Activated naive CD4-positive, alpha-beta T cell treated with anti-CD3 and anti-CD28 coated beads, Interleukin-2, amount 50 U/mL, for 72 hours (primary cell): ENCODE data around the gene AK5. TPM values are rescaled to one million over a fixed set of nuclear protein-coding genes. Genes with fewer than 3 reads are reported as not detected.
"Not testable (repeated sequence)": the region's sequence is repeated elsewhere in the genome, so short reads cannot be mapped to it uniquely, and the experiment has no call there.

ENCODE experiments used
- ATAC-seq, 2 donors: fragments of 150-1000 bp; cut with Tn5 transposase; 2 replicates each; pipeline ENCODE4 v1.10.0; 2021; ENCODE audit warnings: mild to moderate bottlenecking in 2 of 2, moderate library complexity in 2 of 2
- DNase-seq, 2 donors: peaks; one replicate each; pipeline ENCODE4 v3.0.0; 2021 to 2022; ENCODE audit warnings: low spot score in 2 of 2
- H3K27ac Mint-ChIP-seq, 2 donors: one replicate each; pipeline ENCODE4 v1.8.0; 2022; ENCODE audit warnings: mild to moderate bottlenecking in 2 of 2, mixed read lengths in 2 of 2
- H3K36me3 Mint-ChIP-seq, 2 donors: one replicate each; pipeline ENCODE4 v1.8.0; 2022; ENCODE audit warnings: mixed read lengths in 2 of 2
- H3K9me3 Mint-ChIP-seq, 2 donors: one replicate each; pipeline ENCODE4 v1.8.0; 2022; ENCODE audit warnings: mixed read lengths in 2 of 2
- total RNA-seq, 2 donors: library from RNA; stranded (reverse); gene quantifications; one replicate each; pipeline ENCODE4 v1.2.3, GENCODE V29; 2022

The AK5 gene
- total RNA-seq, 2 donors from 2014 or later: 1.9 to 8.9 TPM

DNA sequence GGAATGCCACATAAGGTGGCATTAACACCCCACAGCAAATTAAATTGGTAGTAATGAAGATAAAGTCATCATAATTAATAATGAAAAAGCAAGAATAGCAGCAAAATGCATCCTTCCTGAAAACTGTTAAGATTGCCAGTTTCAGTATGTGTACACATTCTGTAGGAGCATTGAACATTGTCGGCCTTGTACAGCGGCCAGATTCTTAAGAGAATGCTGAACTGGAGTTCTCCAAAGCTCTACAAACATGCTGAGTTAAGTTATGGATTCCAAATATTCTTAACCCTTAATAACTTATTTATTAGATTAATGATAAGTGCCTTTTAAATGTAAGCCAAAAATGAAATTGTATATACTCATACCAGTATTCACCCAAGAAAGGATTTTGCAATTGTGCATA, 189.9 kb downstream of the AK5 start:
- Mint-ChIP-seq H3K27ac (no peak overlapping the region), H3K9me3 (peaks cover 3 to 4% of the 10 kb centered on the region in 2 donors), H3K36me3 (peaks cover 9 to 12% of the 10 kb centered on the region in 2 donors)
- DNase-seq (no peak), ATAC-seq (no peak)

DNA sequence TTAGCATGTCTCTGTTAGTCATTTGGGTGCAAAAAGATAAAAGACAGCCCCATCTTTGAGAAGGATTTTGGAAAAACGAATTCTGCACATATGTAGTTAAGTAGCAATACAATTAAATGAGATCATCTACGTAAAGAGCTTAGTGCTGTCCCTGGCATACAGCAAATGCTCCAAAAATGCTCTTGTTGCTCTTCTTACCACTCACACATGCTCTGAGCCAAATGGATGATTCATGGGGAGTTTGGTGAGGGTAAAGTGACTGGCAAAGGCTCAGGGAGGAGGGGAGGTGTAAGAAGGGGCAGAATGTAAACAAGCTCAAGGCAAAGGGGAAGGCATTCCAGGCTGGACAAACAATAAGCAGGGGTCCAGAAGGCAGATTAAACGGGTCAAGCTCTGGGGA, 191.9 kb downstream of the AK5 start:
- Mint-ChIP-seq H3K9me3 (peaks cover 4 to 11% of the 10 kb centered on the region in 2 donors), H3K27ac (peak overlapping the region in 1 of 2 donors; percentile 12), H3K36me3 (peaks cover 17 to 21% of the 10 kb centered on the region in 2 donors)
- no peak for DNase-seq
- no peak for ATAC-seq

DNA sequence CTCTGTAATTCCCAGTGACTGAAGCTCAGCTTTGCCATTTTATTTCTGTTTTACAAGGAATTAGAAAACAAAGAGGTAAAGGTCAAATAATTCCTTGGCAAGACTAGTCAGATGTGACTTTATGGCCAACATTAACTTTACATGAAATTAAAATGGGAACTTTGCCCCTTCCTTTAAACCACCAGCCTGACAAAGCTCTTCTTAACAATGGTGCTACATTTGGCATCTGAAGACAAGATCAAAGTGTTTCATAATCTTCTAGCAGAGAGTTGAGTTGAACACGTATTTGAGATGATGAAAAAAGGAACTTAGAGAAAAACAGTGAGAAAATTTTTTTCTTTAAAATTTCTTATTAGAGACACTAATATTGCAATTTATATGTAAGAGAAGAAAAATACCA, 193.8 kb downstream of the AK5 start:
- Mint-ChIP-seq H3K36me3 (peaks cover 18 to 23% of the 10 kb centered on the region in 2 donors), H3K9me3 (peaks cover 4 to 12% of the 10 kb centered on the region in 2 donors), H3K27ac (no peak overlapping the region)
- ATAC-seq: no peak
- DNase-seq: no peak

DNA sequence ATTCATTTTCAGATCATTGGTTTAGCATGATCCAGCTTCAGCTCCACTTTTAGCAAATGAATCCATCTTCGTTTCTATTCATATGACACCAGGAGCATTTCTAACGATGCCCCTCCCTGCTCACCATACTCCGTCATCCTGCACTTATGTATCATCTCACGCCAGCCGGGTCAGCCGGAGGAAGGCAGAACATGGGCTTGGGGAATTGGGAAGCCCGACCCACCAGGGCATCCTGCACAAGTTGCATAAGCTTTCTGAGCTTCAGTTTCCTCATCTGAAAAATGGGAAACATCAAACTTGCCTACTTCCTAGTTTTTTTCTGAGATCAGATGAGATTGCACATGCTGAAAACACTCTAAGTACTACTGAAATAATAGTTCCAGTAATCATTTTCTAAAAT, 194.7 kb downstream of the AK5 start:
- H3K27ac Mint-ChIP-seq: no peak overlapping the region
- ATAC-seq (no peak), DNase-seq (no peak)
- H3K9me3 Mint-ChIP-seq: peaks cover 4 to 12% of the 10 kb centered on the region in 2 donors
- peaks cover 18 to 23% of the 10 kb centered on the region in 2 donors for H3K36me3 Mint-ChIP-seq

DNA sequence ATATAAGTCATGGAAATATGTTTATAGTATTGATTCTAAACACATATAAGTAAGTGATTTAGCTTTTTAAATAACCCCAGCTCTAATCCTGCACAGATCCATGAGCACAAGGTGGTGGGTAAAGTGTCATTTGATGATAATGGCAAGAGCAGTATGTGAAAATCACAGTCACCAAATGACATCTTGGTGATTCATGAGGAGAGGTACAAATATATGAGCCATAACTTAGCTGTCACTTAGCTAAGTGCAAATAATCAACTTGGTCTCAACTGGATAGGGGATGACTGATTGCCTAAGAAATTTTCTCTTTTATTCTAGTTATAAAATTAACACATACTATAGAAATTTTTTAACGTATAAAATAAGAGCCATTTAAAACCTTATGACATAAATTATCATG, 202.5 kb downstream of the AK5 start:
- Mint-ChIP-seq H3K36me3 (no peaks in the 10 kb centered on the region), H3K9me3 (no peaks in the 10 kb centered on the region)
- no peak for ATAC-seq

DNA sequence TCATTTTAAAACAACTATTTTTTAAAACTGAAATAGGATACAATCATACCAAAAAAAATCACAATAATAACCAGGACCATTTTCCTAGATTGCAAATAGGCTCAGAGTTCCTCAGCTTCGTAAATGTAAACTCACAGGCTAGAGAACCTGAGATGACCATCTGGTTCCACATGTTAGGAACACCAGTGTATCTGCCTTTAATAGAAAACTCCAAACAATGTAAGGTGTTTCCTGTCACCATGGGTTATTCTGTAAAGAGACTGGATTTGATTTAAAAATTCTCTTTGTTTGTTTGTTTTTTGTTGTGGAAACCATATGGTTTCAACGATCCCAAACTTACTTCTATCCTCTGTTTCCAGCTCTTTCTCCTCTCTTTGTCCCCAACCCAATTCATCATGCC, 203.1 kb downstream of the AK5 start:
- Mint-ChIP-seq H3K36me3 (no peaks in the 10 kb centered on the region), H3K27ac (no peak overlapping the region), H3K9me3 (no peaks in the 10 kb centered on the region)
- ATAC-seq (no peak), DNase-seq (no peak)

More for the DNA sequence above, 202.5 kb downstream of the AK5 start:
- no peak overlapping the region for H3K27ac Mint-ChIP-seq
- DNase-seq: no peak

DNA sequence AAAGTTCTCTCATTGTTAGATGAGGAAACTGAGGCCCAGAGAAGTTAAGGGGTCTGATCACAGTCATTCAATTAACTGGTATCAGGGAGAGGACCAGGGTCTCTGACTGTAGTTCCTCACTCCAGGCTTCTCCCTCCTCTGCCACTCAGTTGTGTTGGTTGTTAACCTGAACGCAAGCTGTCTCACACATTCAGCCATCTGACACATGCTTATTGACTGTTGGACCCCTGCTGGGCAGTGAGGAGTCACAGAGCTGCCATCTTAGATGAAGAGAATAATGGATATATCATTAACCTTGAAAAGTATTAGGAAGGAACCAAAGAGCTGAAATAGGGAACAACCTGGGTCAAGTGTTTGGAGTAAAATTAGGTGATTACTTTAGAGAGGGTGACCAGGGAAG, 205.8 kb downstream of the AK5 start:
- ATAC-seq (no peak), DNase-seq (no peak)
- Mint-ChIP-seq H3K36me3 (no peaks in the 10 kb centered on the region), H3K9me3 (no peaks in the 10 kb centered on the region), H3K27ac (no peak overlapping the region)

DNA sequence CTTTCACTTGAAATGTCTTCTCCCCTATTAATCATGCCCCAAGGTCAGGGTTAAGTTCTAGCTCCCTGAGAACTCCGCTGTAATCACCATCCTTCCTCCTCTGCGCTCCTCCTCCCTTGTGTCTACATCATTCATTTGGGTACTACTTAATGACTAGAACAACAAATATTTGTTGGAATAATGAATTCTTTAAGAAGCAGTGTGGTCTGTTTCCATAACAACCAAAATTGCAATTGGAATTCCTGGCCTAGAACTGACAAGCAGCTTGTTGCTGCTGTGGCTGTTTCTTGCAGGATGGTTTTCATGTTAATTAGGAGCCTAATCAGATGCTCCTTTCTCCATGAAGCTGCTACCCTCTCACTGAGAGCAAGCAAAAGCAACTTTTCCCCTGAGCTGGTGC, 208.1 kb downstream of the AK5 start:
- ATAC-seq (no peak), DNase-seq (no peak)
- H3K36me3 Mint-ChIP-seq: no peaks in the 10 kb centered on the region
- no peaks in the 10 kb centered on the region for H3K9me3 Mint-ChIP-seq
- no peak overlapping the region for H3K27ac Mint-ChIP-seq

DNA sequence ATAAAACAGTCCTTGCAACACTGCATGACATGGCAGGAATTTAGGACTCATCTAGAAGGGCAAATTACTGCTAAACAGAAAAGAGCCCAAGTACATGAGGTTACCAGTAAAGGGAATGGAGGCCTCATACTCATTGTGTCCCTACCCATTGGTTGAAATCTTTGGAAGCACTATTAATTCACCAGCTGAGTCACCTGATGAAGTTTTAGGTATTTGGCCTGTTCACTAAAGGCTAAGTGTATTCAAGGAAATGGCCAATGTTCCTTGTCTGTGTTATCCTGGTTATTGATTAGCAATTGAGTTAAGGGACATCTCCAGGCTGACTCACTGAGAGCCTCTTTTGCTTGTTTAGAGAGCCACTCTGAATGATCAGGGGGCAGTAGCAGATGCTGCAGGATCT, 212.2 kb downstream of the AK5 start:
- peaks cover 7 to 8% of the 10 kb centered on the region in 2 donors for H3K9me3 Mint-ChIP-seq
- ATAC-seq: no peak
- peaks cover 9 to 10% of the 10 kb centered on the region in 2 donors for H3K36me3 Mint-ChIP-seq
- no peak for DNase-seq
- H3K27ac Mint-ChIP-seq: no peak overlapping the region

DNA sequence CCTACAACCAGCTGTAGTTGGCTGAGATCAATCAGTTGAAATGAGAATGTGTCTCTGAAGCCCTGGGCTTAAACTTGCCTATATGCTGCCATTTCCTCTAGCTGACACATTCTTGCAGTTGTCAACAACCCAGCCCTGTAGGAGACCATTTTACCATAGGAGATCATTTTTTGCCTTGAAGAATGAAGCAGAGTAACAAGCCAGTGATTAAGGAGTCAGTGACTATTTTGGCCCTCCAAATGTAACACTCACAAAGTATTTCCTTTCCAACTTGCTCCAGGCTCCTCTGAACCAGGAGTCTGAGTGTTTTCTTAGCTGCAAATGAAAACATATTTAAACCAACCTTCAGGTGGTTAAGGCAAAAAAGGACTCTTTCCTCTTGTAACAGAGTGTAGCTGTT, 217.1 kb downstream of the AK5 start:
- no peak overlapping the region for H3K27ac Mint-ChIP-seq
- no peak for DNase-seq
- peaks cover 7 to 8% of the 10 kb centered on the region in 2 donors for H3K9me3 Mint-ChIP-seq
- ATAC-seq: no peak
- peaks cover 9 to 10% of the 10 kb centered on the region in 2 donors for H3K36me3 Mint-ChIP-seq

DNA sequence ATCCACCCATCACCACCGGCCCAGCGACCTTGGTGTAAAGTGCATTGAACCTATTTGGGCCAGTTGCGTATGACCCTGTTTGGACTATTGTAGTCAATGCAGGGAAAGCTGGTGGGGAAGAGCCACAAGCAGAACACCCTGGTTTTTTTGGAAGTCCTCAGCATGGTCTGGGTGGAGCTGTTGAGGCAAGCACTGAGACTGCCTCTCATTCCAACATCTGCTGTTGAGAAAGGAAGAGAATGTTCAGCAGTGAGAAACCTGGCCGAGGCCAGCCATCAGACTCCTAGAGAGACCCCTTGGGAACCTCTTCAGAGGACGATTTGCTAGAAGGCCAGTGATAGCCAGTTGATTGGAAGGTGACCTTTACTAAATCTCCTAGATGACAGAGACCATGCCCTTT, 217.6 kb downstream of the AK5 start:
- ATAC-seq (no peak), DNase-seq (no peak)
- Mint-ChIP-seq H3K27ac (peak overlapping the region in 1 of 2 donors; percentile 8), H3K36me3 (peaks cover 9 to 10% of the 10 kb centered on the region in 2 donors), H3K9me3 (peaks cover 7 to 8% of the 10 kb centered on the region in 2 donors)

DNA sequence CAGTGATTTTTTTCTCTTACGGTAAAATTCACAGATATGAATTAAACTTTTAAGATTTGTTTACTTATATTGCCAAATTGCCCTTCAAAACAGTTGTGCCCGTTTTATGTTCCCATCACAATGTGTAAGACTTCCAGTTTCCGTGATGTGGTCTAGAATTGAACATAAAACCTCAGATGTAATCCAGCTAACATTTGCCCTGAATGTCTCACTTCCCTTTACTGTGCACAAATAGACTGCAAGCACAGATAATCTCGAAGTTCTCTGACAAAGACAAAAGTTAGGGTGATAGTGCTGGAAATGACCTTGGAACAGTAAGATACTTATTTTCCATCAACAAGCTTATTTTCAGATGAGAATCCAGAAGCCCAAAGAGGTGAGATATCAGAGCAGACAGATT, 223.2 kb downstream of the AK5 start:
- peaks cover 0 to 6% of the 10 kb centered on the region in 2 donors for H3K36me3 Mint-ChIP-seq
- H3K9me3 Mint-ChIP-seq: no peaks in the 10 kb centered on the region
- DNase-seq: no peak
- no peak for ATAC-seq
- peak overlapping the region; percentile 9 to 71 for H3K27ac Mint-ChIP-seq

DNA sequence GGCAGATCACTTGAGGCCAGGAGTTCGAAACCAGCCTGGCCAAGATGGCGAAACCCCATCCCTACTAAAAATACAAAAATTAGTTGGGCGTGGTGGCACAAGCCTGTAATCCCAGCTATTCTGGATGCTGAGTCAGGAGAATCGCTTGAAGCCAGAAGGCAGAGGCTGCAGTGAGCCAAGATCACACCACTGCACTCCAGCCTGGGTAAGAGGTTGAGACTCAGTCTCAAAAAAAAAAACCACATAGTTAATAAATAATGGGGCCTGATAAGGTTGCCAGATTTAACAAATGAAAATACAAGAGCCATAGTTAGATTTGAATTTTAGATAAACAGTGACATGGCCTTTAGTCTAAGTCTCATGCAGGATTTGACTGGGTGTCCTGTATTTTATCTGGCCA, 225.0 kb downstream of the AK5 start:
- Mint-ChIP-seq H3K36me3 (peaks cover 0 to 6% of the 10 kb centered on the region in 2 donors), H3K27ac (no peak overlapping the region), H3K9me3 (no peaks in the 10 kb centered on the region)
- DNase-seq (no peak), ATAC-seq (no peak)

DNA sequence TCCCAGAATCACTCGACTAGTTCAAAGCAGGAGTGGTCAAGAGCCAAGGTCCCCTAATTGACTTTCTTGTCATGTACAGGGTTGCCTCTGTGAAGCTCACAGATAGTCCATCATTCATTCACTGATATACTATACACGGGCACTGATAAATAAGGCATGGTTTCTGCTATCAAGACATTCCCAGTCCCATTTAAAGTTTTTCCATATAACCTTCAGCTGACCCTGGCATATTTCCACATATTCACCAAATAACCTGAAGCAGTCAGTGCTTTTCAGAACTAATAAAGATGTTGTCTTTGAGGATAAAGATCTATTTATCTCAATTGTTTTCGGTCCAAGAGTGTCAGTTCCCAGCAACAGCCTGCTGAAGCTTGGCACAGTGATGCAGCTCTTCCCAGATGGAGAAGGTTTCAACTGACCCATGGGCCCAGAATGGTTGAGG, 227.3 kb downstream of the AK5 start:
- Mint-ChIP-seq H3K27ac (no peak overlapping the region), H3K36me3 (peaks cover 0 to 6% of the 10 kb centered on the region in 2 donors)
- ATAC-seq: no peak

DNA sequence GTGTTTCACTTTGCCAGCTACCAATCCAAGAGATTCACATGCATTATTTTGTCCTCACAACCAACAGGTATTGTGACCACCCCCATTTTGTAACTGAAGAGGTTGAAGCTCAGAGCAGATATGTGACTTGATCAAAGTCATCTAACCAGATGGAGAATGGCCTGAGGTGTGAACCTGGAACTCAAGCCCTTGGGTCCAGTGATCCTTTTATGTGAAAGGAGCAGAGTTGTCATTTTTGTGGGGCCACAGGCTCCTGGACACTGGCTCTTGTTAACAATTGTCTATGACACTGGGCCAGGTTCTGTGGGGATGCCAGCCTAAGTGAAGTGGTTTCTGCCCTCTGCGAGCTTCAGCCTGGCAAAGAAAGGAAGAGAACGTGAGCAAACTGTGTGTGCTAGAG, 228.1 kb downstream of the AK5 start:
- no peak for DNase-seq
- Mint-ChIP-seq H3K27ac (no peak overlapping the region), H3K9me3 (no peaks in the 10 kb centered on the region), H3K36me3 (peaks cover 0 to 6% of the 10 kb centered on the region in 2 donors)
- ATAC-seq: no peak

More for the DNA sequence above, 227.3 kb downstream of the AK5 start:
- H3K9me3 Mint-ChIP-seq: no peaks in the 10 kb centered on the region
- DNase-seq: no peak

DNA sequence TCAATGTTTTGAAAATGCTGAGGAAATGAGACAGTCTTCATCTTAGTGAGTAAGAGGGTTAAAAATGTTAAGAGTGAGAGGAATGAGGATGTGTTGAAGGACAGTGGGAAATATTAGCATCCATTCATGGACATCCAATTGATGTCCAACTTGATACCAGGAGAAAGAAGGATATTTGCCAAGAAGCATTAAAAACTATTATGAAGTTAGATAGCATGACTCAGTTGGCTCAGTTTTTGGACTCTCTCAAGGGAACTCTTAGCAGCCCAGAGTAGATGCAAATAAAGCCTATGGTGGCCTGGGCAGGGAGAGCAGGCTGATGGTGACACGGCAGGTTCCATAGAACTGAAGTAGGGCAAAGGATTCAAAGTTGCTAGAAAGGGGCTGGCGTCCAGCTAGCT, 229.6 kb downstream of the AK5 start:
- peaks cover 0 to 3% of the 10 kb centered on the region in 2 donors for H3K9me3 Mint-ChIP-seq

DNA sequence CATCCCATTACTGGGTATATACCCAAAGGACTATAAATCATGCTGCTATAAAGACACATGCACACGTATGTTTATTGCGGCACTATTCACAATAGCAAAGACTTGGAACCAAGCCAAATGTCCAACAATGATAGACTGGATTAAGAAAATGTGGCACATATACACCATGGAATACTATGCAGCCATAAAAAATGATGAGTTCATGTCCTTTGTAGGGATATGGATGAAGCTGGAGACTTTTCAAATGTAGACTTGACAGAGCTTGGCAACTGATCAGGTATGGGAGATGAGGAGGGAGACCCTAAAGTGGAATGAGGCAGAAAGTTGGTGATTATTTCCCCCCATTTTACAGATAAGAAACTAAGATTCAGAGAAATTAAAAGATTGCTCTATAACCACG, 230.8 kb downstream of the AK5 start:
- ATAC-seq, DNase-seq, H3K36me3 Mint-ChIP-seq, H3K27ac Mint-ChIP-seq: not testable (repeated sequence)
- H3K9me3 Mint-ChIP-seq: peaks cover 0 to 12% of the 10 kb centered on the region in 2 donors

More for the DNA sequence above, 229.6 kb downstream of the AK5 start:
- no peak for DNase-seq
- H3K36me3 Mint-ChIP-seq: peaks cover 0 to 2% of the 10 kb centered on the region in 2 donors
- no peak overlapping the region for H3K27ac Mint-ChIP-seq
- ATAC-seq: no peak

DNA sequence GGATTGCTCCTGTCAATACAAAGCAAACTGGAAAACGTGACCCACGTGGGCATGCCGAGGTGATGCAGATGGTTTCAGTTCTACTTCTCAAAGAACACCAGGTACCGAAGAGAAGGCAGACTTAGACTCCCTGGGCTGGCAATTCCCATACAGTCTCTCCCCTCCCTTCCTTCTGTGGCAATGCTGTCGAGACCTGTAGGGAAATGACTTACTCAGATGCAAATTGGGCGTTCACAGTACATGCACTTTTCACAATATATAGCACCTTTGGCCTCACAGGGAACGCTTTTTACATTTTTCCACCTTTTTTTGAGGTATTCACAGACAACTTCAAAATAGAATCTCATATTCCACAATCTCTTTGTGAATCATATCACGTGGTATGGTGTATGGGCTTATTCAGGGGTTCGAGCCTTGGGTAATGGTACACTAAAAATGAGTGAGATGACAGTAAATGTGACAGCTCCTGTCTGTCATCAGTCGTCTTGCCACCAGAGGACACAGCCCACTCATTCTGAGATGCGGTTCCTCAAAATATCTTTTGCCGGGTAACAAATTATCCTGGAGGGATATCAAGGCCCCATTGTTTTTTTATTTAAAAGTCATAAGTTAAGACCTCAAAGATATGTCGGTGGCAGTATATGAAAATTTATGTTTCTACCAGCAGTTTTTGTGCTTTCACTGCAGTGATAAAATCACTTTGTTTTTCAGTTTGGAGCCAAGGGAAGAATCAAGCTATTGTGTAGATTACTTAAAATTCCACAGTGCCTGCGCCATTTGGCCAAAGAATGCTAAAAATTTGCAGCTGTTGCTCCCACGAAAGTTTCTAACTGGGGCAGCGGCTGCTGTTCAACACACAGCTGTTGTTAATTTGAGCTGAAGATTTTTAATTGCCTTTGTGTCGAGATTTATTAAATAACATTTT, 232.3 kb downstream of the AK5 start:
- Mint-ChIP-seq H3K27ac (no peak overlapping the region), H3K36me3 (peaks cover 4 to 6% of the 10 kb centered on the region in 2 donors)
- ATAC-seq: no peak

More for the DNA sequence above, 232.3 kb downstream of the AK5 start:
- H3K9me3 Mint-ChIP-seq: peaks cover 3 to 16% of the 10 kb centered on the region in 2 donors
- no peak for DNase-seq
